Measurements from ENCODE around the gene SAG. TPM values are rescaled to one million over a fixed set of nuclear protein-coding genes. Genes with fewer than 3 reads are reported as not detected.
A peak's percentile ranks its signal among the peaks of the same experiment; 100 is the strongest.

The SAG gene
- total RNA-seq, 1 donor from 2014 or later, result not detected

GRCh38 chr2:233287871-233288270 lies 19.7 kb upstream of the SAG start:
- DNase-seq (ENCODE audit: low read depth), result no peak

GRCh38 chr2:233288663-233289062 lies 19.0 kb upstream of the SAG start:
- DNase-seq (ENCODE audit: low read depth), result peak; percentile 79

DNA sequence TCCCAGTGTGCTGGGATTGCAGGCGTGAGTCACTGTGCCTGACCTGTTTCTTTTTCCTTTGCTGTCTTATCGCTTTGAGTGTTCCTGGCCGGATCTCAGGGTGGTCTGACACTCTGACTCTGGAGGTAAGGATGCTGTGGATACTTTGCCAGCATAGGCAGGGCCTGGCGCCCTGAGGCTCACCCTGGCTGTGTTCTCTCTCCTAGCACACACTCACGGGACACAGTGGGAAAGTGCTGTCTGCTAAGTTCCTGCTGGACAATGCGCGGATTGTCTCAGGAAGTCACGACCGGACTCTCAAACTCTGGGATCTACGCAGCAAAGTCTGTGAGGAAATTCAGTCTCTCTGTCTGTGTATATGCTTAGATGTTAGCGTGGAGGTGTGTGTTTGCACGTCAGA lies 18.0 kb upstream of the SAG start:
- DNase-seq (ENCODE audit: low read depth), result no peak

- DNase-seq (ENCODE audit: low read depth), result no peak
Observed at GRCh38 chr2:233290051-233290845, 17.4 kb upstream of the SAG start.

GRCh38 chr2:233295891-233296290 lies 11.7 kb upstream of the SAG start:
- no peak for DNase-seq (ENCODE audit: low read depth)

GRCh38 chr2:233297076-233297475 lies 10.5 kb upstream of the SAG start:
- DNase-seq (ENCODE audit: low read depth), result no peak

DNA sequence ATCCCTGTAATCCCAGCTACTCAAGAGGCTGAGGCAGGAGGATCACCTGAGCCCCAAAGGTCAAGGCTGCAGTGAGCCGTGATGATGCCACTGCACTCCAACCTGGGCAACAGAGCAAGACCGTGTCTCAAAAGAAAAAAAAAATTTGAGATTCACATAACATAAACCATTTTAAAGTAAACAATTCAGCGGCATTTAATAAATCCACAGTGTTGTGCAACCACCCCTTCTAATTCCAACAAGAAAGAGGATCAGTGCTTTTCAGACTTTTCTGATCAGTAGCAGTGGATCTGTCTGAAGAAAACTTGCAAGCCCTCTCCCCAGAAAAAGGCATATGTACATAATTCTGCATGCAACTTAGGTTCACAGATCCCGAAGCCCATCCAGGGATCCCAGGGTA lies 7.2 kb upstream of the SAG start:
- no peak for DNase-seq (ENCODE audit: low read depth)

DNA sequence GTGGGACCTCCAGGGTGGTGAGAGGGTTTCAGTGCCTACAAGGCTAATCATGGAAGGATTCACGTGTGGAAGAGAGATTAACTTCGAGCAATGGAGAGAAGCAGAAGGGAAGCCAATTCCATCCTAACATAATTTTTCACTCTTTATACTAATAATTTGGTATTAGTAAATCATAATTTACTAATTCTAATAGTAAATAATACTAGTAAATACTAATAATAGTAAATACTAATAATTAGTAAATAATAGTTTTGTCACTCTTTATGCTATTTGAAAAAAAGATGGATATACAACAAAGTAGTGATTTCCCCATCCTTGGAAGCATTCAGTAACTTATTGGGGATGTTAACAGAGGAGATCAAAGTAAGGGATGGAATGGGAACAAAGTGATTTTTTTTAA lies 6.4 kb upstream of the SAG start:
- no peak for DNase-seq (ENCODE audit: low read depth)

DNA sequence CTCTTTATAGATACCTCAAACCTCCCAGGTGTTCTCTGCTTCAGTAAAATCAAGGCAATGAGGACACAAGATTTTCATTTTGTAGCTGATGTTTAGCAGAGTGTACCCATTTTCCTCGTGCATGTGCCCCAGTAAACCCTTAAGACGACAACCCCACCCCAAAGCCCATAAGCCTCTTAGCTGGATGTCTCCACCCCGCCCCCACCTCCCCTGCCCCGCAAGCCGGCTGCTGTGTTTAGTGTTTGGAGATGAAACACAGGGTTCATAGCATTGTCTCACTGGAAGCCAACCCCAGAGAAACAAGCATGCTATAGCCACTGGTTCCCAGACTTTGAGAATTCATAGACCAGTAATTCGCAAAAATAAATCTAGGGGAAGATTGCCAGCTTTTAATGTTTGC lies 5.8 kb upstream of the SAG start:
- no peak for DNase-seq (ENCODE audit: low read depth)

- no peak for DNase-seq (ENCODE audit: low read depth)
Observed at GRCh38 chr2:233303252-233303651, 4.4 kb upstream of the SAG start.

GRCh38 chr2:233311241-233311926 lies 3.8 kb downstream of the SAG start:
- DNase-seq (ENCODE audit: low read depth), result no peak

DNA sequence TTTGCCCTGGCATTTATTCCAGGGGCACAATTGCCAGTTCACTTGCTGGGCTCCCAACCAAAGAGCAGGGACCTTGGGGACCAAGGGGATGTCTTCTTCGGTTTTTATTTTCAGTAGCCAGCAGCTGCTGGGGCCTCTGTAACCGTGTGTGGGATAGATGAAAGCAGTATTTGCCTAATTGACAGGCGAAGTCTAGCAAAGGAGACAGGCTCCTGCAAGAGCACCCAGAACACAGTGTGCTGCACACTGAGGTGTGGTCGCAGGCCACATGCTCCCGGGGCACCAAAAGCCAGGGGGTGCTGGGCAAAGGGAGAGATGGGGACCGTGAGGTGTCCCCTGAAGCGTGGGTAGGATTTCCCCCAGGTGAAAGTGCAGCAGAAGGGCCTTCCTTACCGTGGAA lies 5.3 kb downstream of the SAG start:
- DNase-seq (ENCODE audit: low read depth), result no peak

DNA sequence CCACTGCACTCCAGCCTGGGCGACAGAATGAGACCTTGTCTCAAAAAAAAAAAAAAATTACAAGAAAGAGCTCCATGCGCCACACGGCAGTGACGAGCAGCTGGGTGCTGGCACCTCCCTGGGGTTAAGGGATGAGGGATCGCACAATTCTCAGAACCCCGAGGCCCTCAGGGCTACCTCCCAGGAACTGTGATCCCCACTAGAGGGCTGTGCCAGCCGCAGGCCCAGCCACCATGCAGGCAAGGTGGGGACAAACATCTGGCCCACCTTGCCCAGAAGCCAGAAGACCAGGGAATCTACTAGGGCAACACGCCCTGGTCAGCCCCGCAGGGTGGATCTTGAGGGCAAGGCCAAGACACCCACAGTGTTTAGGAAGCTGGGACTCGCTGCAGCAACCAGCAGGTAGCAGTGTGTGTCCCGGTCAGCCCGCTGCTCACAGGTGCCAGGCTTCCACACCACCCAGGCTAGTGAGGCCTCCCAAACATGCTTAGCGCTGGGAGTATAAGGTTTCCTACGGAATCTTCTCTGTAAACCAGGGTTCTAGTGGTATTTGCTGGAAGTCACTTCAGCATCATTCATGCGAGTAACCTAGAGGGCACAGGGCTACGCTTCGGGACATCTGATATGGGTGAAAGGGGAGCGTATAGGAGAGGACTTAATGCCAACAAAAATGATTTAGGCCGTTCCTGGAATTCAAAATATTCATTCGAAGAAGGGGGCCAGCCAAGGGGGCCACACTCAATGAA lies 6.7 kb downstream of the SAG start:
- DNase-seq (ENCODE audit: low read depth), result no peak

GRCh38 chr2:233317196-233317943 lies 9.8 kb downstream of the SAG start:
- DNase-seq (ENCODE audit: low read depth), result no peak

DNA sequence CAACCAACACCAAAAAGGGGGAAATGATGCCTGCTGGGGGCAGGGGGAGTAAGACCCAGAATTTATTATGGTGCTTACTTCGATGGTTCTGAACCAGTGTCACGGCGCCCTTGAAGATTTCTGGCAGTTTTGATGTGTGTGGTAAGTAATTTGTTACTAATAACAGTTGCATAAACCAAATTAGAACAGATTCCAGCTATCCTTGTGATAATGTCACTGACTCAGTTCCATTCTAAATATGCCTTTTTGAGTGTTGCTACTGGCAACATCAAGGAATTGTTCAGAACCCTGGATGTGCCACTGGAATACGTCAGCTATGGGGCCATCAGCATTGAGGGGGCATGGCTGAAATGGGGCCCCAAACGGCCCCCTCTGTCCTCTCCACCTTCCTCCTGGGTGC lies 11.6 kb downstream of the SAG start:
- DNase-seq (ENCODE audit: low read depth), result no peak

GRCh38 chr2:233320470-233320869 lies 12.9 kb downstream of the SAG start:
- no peak for DNase-seq (ENCODE audit: low read depth)

GRCh38 chr2:233321166-233321565 lies 13.6 kb downstream of the SAG start:
- DNase-seq (ENCODE audit: low read depth), result no peak

DNA sequence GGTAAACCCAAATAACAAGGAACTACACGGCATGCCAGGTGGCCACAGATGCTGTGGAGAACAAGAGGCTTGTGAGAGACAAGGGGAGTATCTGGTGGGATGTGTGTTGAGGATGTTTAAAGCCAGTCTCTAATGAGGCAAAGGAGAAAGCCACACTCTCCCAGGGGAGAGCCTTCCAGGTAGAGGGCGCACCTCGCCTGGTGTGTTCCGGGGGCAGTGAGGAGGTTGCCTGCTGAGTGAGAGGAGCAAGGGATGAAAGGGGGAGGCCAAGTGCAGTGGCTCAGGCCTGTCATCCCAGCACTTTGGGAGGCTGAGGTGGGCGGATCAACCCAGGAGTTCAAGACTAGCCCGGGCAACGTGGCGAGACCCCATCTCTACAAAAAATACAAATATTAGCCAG lies 16.2 kb downstream of the SAG start:
- DNase-seq (ENCODE audit: low read depth), result no peak

GRCh38 chr2:233325256-233325655 lies 17.6 kb downstream of the SAG start:
- no peak for DNase-seq (ENCODE audit: low read depth)

DNA sequence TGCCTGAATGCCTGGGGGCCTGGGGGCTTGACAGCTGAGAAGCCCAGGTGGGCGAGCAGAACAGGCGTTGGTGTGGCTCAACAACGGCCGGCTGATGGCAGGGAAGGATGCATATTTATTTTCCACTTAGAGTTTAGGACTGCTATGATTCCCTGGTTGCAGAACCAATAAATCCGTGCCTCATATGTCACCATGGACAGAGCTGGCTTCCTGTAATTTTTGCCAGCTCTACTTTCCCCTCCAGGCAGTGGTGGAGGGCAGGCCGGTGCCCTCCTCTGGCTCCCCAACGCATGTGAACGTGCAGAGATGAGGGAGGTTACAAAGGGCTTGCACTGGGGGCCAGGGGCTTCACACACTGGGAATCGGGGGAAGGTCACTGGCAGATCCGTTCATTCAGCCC lies 18.2 kb downstream of the SAG start:
- DNase-seq (ENCODE audit: low read depth), result no peak

DNA sequence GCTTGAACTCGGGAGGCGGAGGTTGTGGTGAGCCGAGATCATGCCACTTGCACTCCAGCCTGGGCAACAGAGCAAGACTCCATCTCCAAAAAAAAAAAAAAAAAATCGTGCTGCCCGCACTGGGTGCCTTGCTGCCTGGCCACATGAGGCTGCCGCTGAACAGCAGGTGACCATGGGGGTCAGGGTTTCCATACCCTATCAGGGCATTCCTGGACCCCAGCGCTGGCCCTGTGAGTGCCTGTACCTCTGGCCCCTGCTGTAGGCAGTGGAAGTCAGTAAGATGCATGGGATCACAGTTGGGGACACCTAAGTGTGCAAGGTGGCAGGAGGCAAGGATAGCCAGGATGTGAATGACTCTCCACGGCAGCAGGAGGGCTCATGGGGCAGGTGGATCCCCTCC lies 18.9 kb downstream of the SAG start:
- DNase-seq (ENCODE audit: low read depth), result no peak

DNA sequence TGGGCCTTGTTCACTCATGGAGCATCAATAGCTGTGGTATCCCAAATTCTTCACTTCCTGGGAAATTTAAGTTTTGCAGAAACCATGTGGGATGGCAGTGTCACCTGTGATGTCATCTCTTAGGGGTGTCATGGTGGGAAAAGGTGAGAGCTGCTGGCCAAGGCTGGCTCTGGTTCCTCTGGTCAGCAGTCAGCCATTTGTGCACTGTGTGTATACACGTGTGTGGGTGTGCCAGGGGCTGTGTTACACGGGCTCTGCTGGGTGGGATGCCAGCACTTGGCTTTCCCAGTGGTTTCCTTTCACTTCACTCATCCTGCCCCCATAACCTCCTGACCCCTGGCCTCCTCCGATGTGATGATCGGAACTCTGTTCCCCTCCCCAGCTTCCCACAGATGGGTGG lies 21.3 kb downstream of the SAG start:
- no peak for DNase-seq (ENCODE audit: low read depth)

Data from myocyte (in vitro differentiated cells).